K562 (cell line): ENCODE measurements around the gene GMEB1. TPM values are rescaled to one million over a fixed set of nuclear protein-coding genes. Genes with fewer than 3 reads are reported as not detected.

ENCODE experiments used
- CTCF ChIP-seq, 3 experiments: IDR thresholded peaks in 2 of 3; conservative IDR thresholded peaks in 1 of 3; 2 replicates each; pipeline ENCODE4 v1.5.1; 2011 to 2012; ENCODE audit warnings: low read length in 3 of 3, mild to moderate bottlenecking in 3 of 3, control low read depth in 2 of 3, improper control_type of control experiment in 1 of 3, inconsistent platforms in 1 of 3, low read depth in 1 of 3, mixed read lengths in 1 of 3, moderate library complexity in 1 of 3; ENCODE audit not compliant: insufficient read depth in 2 of 3
- CXXC5 ChIP-seq: fragments of 250-450 bp; sonication (Bioruptor Pico); IDR thresholded peaks from 2 replicates; pipeline ENCODE4 v1.8.0; 2022; ENCODE audit warnings: inconsistent platforms, mild to moderate bottlenecking, moderate library complexity
- GATAD2A ChIP-seq: fragments of 450-650 bp; IDR thresholded peaks from 2 replicates; pipeline ENCODE4 v1.6.1; 2017
- MGA ChIP-seq: fragments of 450-650 bp; IDR thresholded peaks from 2 replicates; pipeline ENCODE4 v1.6.1; 2016; ENCODE audit warnings: mild to moderate bottlenecking, moderate library complexity
- THAP12 ChIP-seq: fragments of 250-450 bp; sonication (Bioruptor Pico); IDR thresholded peaks from 2 replicates; pipeline ENCODE4 v1.9.0; 2021; ENCODE audit warnings: mild to moderate bottlenecking, inconsistent platforms
- THRA ChIP-seq: fragments of 450-650 bp; IDR thresholded peaks from 2 replicates; pipeline ENCODE4 v1.6.1; 2017; ENCODE audit warnings: mild to moderate bottlenecking, moderate library complexity
- ZBTB43 ChIP-seq: sonication (generic); formaldehyde crosslinking; IDR thresholded peaks from 2 replicates; pipeline ENCODE4 v1.8.0; 2023; ENCODE audit warnings: mild to moderate bottlenecking, missing genetic modification reagents
- polyA plus RNA-seq, 8 experiments: library from polyadenylated mRNA; depleted of rRNA in 4 of 8; stranded (reverse) in 5 of 8; unstranded in 3 of 8; fragments of >200 nt; fragmentation: Nextera tagmentation in 2 of 8; fragmentation: Illumina TruSeq in 1 of 8; extraction: Ambion mirVana in 2 of 8; extraction: Trizol in 1 of 8; gene quantifications; 2 replicates each; pipeline versions ENCODE4 v1.2.1 to v1.2.3, GENCODE V29; 2011 to 2014; ENCODE audit warnings: inconsistent platforms in 1 of 8, missing spikeins in 1 of 8
- total RNA-seq, 7 experiments: library from RNA; depleted of rRNA in 6 of 7; stranded (reverse); fragments of >200 nt in 6 of 7; fragmentation: Illumina TruSeq in 2 of 7; extraction: Trizol in 2 of 7; gene quantifications; 2 replicates each; pipeline versions ENCODE4 v1.2.1 to v1.2.3, GENCODE V29; 2011 to 2021; ENCODE audit warnings: low replicate concordance in 1 of 7

The GMEB1 gene
- total and polyA plus RNA-seq, 9 of the 15 experiments (the other 6 are each of a cell fraction or from before 2014, with no cell fraction given), result 6.6 to 17.5 (median 8.5) TPM

GRCh38 chr1:28648474-28649198 lies 19.9 kb upstream of the GMEB1 start, which contains the start of gene RNU11 (continued):
- TF ChIP-seq ZBTB43 (peak; percentile 93), THRA (no peak), GATAD2A (peak; percentile 95), THAP12 (CRISPR knock-in tag) (peak; percentile 99), CTCF (IDR thresholded peaks at IDR 0.05 in 2 of 3, conservative IDR thresholded peaks at IDR 0.05 in 1 of 3; ENCODE audit: insufficient read depth in 2 of 3, low read depth in 1 of 3, low read length in 3 of 3) (peak; percentile 1 to 32 (median 7); a peak in 3 of 6 replicates), CXXC5 (peak; percentile 82), MGA (no peak)
